GM12874 (cell line): Measurements from ENCODE around the gene CMSS1.

Experiments used
- CTCF ChIP-seq: IDR thresholded peaks from 2 replicates; pipeline ENCODE4 v1.5.1; 2011; ENCODE audit warnings: low read depth, mild to moderate bottlenecking, control low read depth, low read length, moderate library complexity; ENCODE audit not compliant: insufficient read depth

Gene CMSS1

GRCh38 chr3:99817437-99818240 lies at the start of gene CMSS1:
TSS of gene CMSS1 (plus strand) at chr3:99817862.
- TF ChIP-seq CTCF: 0 out of 2 replicates have a peak, but pooled peaks have one; percentile 30

DNA sequence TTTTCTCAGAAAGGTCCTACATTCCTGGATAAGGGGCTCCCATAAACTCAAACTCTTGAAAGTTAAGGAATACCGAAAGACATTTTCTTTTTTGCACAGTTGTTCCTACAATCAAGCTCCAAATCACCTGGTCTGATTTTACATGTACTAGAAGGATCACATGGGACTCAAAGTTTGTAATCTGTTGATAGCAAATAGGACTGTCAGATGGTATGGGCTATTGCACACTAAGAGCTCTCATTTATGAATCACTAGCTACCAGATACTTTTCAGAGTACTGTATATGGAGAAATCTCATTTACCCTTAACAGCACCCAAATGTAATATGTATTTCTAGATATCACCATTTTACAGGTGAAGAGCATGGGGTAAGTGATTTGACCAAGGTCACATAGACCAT lies 49.5 kb upstream of the CMSS1 start:
- TF ChIP-seq CTCF: no peak

- no peak for TF ChIP-seq CTCF
These were observed 48.7 kb upstream of the CMSS1 start for GRCh38 chr3:99768808-99769501.

DNA sequence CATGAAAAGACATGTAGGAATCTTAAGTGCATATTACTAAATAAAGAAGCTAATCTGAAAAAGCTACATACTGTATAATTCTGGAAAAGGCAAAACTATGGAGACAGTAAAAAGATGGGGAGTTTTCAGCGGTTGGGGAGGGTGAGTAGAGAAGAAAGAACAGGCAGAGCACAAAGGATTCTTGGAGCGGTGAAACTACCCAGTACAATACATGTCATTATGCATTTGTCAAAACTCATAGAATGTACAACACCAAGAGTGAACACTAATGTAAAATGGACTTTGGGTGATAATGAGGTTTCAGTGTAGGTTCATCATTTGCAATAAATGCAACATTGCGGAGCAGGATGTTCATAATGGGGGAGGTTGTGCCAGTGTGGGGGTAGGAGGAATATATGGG lies 45.5 kb upstream of the CMSS1 start:
- TF ChIP-seq CTCF: no peak

DNA sequence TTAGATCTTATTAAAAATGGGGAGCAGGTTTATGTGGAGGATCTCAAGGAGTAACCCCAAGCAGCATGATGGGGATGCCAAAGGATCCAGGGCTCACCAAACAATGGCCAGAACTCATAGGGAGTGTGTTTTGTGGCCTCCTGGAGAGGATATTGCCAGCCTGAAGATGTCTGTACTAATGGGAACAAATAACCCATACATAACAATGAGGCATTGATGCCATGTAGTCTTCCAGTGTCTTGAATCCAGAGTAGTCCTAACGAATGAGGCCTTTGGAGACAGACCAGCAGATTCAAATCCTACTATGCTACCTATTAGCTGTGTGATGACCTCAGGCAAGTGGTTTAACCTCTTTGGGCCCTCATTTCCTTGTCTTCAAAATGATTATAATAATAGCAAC lies 45.0 kb upstream of the CMSS1 start:
- no peak for TF ChIP-seq CTCF

DNA sequence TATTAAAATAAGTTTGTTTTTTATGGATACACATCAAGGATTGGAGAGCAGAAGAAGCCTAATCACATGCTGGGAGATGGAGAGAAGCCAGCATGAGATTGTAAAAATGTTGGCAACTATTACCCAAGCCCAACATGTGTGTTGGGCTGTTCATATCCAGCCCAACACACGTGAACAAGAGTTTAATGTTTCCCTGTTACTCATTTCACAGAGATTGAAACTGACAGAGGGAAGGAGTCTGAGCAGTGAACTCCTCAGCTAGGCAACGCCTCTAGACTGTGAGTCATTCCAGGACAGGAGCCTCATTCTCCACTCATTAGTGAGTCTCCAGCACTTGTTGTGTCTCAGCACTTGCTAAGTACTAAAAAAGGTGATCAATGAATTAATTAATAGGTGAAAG lies 43.2 kb upstream of the CMSS1 start:
- no peak for TF ChIP-seq CTCF

GRCh38 chr3:99776516-99777209 lies 41.0 kb upstream of the CMSS1 start:
- TF ChIP-seq CTCF: no peak
